HG03159 (cell line): ENCODE data around the gene CELSR3.

ENCODE experiments used
- ATAC-seq: cut with Tn5 transposase; IDR thresholded peaks from one replicate; pipeline ENCODE4 v1.9.1; 2021; ENCODE audit warnings: mild to moderate bottlenecking, moderate library complexity; ENCODE audit not compliant: unreplicated experiment

CELSR3 gene

GRCh38 chr3:48634661-48635221 lies 27.9 kb downstream of the CELSR3 start:
- ATAC-seq, result peak; percentile 32

GRCh38 chr3:48633743-48634142 lies 28.9 kb downstream of the CELSR3 start:
- no peak for ATAC-seq

DNA sequence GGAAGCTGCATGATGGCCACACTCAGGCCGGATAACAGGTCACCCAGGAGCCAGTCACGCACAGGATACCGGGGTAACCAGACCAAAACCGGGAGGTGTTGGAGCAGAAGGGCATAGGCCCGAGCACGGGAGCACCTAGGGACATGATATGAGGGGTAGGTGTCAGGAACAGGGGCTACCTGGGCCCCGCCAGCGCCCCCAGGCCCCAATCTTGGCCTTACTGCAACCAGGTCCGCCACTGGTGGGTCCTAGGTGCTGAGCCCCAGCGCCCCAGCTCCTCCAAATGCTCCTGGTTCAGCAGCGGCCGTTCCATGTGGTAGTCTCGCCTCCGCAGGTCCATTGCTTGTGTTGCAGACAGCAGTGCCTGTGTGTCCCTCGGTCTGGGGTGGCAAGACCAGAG lies 29.4 kb downstream of the CELSR3 start:
- ATAC-seq, result no peak

GRCh38 chr3:48631516-48632448 lies 30.9 kb downstream of the CELSR3 start:
- no peak for ATAC-seq

DNA sequence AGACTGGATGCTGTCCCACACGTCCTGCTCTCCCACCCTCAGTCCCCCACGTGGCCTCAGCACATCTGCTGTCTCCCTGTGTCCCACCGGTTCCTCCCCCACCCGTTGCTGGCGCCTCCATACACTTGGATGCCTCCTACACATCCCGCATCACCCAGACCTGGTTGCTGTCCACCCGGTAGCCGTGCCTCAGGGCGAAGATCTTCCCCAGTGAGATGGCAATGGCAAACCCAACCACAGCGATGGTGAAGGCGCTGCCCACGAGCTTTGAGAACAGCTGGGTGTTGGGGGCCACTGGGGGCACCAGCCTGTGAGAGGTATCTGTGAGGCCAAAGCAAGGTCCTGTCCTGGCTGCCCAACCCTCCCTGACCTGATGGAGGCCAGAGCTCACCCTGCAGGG lies 31.9 kb downstream of the CELSR3 start:
- ATAC-seq, result no peak

DNA sequence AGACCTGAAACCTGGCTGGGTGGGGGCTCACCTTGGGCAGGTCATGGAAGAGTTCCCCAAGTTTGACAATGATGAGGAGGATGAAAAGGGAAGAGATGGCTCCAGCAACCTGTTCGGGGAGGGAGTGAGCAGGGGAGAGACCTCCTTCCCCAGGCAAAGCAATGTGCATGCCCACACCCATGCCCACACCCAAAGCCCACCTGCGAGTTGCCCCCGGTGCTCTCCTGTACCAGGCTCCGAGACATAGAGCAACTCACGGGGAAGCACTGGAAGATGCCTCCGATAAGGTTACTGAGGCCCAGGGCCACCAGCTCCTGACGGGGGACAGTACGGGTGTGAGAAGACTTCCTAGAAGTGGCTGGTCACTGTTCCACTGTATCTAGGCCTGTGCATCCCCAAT lies 32.3 kb downstream of the CELSR3 start:
- no peak for ATAC-seq

GRCh38 chr3:48629894-48630293 lies 32.8 kb downstream of the CELSR3 start:
- no peak for ATAC-seq

DNA sequence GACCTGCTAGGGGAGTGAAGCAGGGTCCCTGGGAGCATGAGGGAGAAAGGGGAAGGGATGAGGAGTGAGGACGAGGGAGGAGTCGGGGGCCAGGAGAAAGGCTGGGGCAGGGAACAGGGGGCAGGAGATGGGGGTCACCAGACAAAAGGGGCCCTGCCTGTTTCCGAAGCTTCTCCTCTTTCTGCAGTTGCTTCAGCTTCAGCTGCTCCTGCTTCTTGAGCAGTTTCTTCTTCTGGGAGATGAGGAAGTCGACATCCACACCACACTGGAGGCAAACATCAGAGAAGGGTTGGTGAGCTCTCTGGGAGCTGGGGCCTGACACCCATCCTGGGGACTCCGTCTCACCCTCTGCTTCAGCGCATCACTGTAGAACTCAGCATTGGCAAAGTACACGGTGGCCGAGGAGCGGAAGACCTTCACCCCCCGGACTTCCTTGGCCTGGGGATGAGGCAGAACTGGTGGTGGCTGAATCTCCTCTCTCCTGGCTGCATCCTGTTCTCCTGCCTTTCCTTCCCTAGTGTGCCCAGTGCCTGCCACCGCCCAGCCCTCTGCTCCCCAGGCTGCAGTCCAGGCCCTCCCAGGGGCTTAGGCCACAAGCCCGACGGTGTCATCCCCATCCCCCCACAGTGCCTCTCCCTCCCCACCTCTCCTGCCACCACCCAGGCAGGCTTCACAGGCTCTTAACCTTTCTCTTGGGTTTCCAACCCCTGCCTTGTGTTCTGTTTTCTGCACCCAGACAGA lies 34.2 kb downstream of the CELSR3 start:
- no peak for ATAC-seq

GRCh38 chr3:48625600-48625999 lies 37.1 kb downstream of the CELSR3 start:
- no peak for ATAC-seq

- ATAC-seq, result no peak
Measured at GRCh38 chr3:48624767-48625166, 37.9 kb downstream of the CELSR3 start.

DNA sequence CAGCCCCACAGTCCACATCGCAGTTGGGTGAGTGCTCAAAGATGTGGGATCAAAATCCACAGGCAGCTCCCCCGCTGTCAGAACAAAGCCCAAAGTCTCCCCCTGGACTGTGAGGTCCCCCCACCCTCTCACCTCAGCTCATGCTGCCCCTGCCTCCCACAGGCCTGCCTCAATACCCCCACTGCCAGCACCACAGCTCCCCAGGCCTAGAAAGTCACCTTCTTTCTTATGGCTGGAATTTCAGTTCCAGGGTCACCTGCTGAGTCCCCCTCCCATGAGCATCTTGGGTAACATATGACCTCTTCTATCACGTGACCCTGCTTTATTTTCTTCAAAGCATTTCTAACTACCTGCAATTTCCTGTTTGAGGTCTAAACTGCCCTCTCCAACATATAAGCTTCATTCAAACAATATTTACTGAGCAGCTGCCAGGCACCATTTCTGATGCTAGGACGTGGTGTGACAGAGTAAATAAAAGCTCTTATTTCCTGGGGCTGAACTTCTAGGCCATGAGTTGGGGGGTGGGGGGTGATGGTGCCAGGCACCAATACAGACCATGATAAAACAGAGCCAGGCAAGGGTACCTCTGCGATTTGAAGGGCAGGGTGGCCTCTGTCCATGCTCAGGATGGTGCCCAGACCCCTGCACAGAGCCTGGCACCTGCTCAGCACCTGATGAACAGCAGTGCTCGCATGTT lies 38.7 kb downstream of the CELSR3 start:
- ATAC-seq, result no peak

DNA sequence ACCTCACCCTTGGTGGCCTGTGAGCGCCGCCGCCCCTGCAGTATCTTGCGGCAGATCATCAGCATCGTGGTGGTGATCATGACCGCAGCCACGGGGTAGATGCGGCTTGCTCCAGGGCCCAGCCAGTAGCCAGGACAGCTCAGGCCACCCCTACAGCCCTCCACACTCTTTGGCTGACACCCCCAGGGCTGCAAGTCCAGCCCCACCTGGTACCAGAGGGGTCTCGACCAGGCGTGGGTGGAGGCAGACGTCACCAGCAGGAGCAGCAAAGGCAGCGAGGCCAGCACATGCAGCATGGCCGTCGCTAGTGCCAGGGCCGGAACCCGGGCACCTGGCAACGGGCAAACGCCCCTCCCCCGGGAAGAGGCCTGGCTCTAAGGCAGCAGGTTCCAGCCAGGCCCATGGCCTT lies 41.2 kb downstream of the CELSR3 start, which contains the start of gene TMEM89:
Gene TMEM89, minus strand, starts transcription at position 309 of the 409 bp plus-strand sequence. Its CDS starts 13 bp downstream, at position 296.
- no peak for ATAC-seq

DNA sequence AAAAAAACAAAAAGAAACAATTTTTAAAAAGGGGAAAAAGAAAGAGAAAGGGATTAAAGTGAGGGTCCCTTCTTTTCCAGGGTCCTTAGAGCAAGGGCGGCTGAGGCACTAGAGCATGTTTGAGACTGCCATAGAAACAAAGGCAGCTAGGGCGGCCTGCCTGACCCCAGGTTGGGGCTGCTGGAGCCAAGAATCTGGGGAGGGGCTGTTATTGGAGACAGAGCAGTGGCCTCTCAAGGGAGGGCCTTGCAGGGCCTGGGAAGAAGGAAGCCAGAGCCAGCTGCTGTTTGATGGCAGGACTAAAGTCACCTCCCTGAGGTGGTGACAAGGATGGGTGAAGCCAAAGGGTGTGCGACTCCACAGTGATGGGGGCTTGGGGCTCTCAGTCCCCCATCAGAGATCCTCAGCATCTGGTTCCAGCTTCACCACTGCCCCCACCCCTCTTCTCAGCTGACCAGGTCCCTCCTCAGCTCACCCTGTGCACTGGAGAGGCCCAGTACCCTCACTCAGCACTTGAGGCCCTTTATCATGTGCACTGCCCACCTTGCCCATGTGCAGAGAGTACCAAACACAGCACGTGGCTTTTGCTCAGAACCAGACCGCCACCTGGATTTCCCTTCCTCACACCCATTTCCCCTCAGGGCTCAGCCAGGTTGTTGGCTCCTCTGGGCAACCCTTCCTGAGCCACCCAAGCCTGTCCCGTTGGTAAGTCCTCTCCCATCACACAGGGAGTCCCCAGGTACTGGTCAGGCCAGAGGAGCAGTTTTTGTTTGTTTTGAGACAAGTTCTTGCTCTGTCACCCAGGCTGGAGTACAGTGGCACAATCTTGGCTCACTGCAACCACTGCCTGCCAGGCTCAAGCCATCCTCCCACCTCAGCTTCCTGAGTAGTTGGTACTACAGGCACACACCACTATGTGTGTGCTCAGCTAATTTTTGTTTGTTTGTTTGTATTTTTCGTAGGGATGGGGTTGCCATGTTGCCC lies 42.9 kb downstream of the CELSR3 start:
- ATAC-seq, result no peak

DNA sequence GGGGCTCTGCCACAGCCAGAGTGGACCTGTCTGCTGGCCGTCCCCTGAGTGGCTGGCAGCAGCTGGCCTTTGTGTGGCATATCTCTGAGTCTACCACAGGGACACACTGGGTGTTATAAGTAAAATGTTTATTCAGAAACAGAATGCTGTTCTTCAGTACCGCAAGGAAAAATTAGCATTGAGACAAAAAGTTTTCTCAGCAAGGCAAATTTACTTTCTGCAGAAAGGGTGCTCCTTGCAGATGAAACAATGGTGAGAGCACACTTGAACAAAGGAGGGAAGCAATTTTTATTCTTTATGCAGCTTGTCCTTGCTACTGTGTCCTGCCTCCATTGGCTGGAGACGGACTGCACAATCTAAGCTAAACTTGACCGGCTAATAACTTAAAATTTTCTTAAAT lies 45.1 kb downstream of the CELSR3 start:
- ATAC-seq, result no peak

GRCh38 chr3:48614044-48614443 lies 48.6 kb downstream of the CELSR3 start:
- no peak for ATAC-seq

DNA sequence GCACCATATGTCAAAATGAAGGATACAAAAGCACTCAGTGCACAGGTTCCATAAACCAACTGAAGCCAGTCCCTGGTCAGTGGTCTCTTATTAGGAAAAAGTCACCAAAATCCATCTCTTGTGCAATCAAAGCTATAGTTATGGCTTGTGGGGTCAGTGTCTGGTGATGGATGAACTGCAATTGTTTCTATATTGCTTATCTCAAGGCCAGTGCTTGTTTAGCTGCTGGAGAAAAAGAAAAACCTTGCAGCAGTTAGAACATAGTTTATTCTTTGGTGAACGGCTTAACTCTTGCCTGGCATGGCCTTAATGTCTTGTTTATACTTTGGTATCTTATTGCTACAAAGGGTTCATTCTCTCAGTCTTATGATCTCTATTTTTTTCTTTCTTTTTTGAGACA lies 50.4 kb downstream of the CELSR3 start:
- no peak for ATAC-seq

- ATAC-seq, result peak; percentile 98
Measured at GRCh38 chr3:48609088-48610005, 53.3 kb downstream of the CELSR3 start, which contains the start of gene UQCRC1. Gene UQCRC1, minus strand, starts transcription at chr3:48609646. Its CDS starts 26 bp downstream, at chr3:48609620.

GRCh38 chr3:48607519-48607918 lies 55.2 kb downstream of the CELSR3 start:
- ATAC-seq, result no peak

- ATAC-seq, result no peak
Measured at GRCh38 chr3:48601622-48601994, 61.1 kb downstream of the CELSR3 start.
